Measurements from ENCODE around the gene KYAT1.

- no peak for TF ChIP-seq CTCF (IDR thresholded peaks at IDR 0.05)
- no peak for TF ChIP-seq POLR2A (IDR thresholded peaks at IDR 0.05)
- TF ChIP-seq EP300 (IDR thresholded peaks at IDR 0.05; ENCODE audit: low read depth) = no peak
Measured at GRCh38 chr9:128788445-128788844, 93.3 kb downstream of the KYAT1 start.
